HFF-Myc (cell line): Measurements from ENCODE around the gene FLT3.

ENCODE experiments used
- DNase-seq: peaks from one replicate; pipeline ENCODE4 v3.0.0-alpha.2; 2011; ENCODE audit warnings: low read depth; ENCODE audit errors: extremely low read depth
- H3K4me3 ChIP-seq: replicated peaks from 2 replicates; pipeline ENCODE4 v1.5.1; 2011; ENCODE audit warnings: low read depth, mild to moderate bottlenecking, control low read depth, low read length
- TF ChIP-seq, protein P1 (sequence below): IDR thresholded peaks from 2 replicates; pipeline ENCODE4 v1.5.1; 2012; ENCODE audit warnings: mild to moderate bottlenecking, low read depth, low read length, control low read depth; ENCODE audit errors: missing control alignments

Gene FLT3

GRCh38 chr13:27988520-27988919, 111.9 kb downstream of the FLT3 start, which contains the start of gene URAD:
Gene URAD (minus strand): TSS chr13:27988693. CDS start chr13:27988637, 56 bp downstream.
- TF ChIP-seq, protein P1, sequence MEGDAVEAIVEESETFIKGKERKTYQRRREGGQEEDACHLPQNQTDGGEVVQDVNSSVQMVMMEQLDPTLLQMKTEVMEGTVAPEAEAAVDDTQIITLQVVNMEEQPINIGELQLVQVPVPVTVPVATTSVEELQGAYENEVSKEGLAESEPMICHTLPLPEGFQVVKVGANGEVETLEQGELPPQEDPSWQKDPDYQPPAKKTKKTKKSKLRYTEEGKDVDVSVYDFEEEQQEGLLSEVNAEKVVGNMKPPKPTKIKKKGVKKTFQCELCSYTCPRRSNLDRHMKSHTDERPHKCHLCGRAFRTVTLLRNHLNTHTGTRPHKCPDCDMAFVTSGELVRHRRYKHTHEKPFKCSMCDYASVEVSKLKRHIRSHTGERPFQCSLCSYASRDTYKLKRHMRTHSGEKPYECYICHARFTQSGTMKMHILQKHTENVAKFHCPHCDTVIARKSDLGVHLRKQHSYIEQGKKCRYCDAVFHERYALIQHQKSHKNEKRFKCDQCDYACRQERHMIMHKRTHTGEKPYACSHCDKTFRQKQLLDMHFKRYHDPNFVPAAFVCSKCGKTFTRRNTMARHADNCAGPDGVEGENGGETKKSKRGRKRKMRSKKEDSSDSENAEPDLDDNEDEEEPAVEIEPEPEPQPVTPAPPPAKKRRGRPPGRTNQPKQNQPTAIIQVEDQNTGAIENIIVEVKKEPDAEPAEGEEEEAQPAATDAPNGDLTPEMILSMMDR = no peak
- no peak for DNase-seq
- no peak within 1 kb of the TSS for H3K4me3 ChIP-seq

DNA sequence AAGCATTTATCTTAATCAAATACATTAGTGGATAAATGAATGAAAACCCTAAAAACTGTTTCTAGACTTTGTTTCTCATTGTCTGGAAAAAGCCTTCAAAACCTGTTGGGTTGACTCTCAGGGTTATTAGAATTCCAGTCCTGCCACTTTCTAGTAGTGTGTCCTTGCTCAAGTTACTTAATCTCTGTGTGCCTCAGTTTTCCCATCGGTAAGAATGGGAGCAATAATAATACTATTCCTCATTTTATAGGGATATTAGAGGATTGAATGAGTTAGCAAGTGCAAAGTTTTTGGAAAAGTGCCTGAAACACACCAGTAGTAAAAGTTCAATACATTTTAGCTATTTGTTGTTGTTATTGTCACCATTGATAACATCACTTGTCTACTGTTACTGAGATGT, 114.8 kb downstream of the FLT3 start:
- DNase-seq = no peak
- TF ChIP-seq, protein P1 = no peak
- H3K4me3 ChIP-seq = no peak overlapping the region

- TF ChIP-seq, protein P1 = no peak
- DNase-seq = no peak
- H3K4me3 ChIP-seq = no peak overlapping the region
Observed at GRCh38 chr13:27982361-27982760, 118.0 kb downstream of the FLT3 start.

GRCh38 chr13:27981006-27981708, 119.2 kb downstream of the FLT3 start:
- DNase-seq = no peak
- H3K4me3 ChIP-seq = no peak overlapping the region
- TF ChIP-seq, protein P1 = no peak

DNA sequence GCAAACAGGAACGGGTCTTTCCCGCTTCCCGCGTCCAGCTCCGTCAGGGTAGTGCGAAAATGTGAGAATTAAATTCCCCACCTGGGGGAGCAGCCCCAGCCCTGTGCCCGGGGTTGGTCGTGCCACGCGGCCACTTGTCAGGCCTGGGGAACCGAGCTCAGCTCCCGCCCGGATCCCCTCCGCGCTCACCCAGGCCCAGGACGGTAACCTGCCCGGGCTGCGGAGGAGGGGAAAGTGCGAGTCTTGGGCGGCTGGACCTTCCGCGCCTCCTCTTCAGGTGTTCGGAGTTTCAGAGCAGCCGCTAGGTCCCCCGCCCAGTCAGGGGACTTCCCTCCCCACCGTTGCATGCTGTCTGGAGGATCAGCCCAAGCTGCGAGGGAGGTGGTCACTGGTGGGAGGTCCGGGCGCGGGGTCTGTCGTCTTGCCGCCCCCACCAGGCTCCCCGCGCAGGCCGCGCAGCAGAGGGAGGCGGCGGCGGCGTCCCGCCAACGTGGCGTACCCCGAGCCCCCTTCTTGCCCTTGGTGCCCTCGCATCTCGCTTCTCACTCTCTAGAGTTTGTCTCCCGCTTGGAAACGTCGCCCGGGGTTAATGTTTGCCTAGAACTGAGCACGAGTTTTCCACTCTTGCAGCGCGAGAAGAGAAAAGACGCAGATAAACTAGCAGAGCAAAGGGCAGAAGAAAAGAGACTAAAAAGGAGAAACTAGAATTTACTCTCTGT, 119.9 kb downstream of the FLT3 start:
- no peak overlapping the region for H3K4me3 ChIP-seq
- TF ChIP-seq, protein P1 = no peak
- no peak for DNase-seq

- TF ChIP-seq, protein P1 = no peak
- H3K4me3 ChIP-seq = no peak overlapping the region
- no peak for DNase-seq
Observed at GRCh38 chr13:27979765-27980279, 120.6 kb downstream of the FLT3 start.
